Activated CD4-positive, alpha-beta T cell treated with anti-CD3 and anti-CD28 coated beads, Interleukin-2, amount 10 ng/mL, durations not matched to agents 24 days and 14 days (primary cell): ENCODE results near the gene LDAH. TPM values are rescaled to one million over a fixed set of nuclear protein-coding genes. Genes with fewer than 3 reads are reported as not detected.
A peak's percentile ranks its signal among the peaks of the same experiment; 100 is the strongest.
"Not testable (repeated sequence)": the region's sequence is repeated elsewhere in the genome, so short reads cannot be mapped to it uniquely, and the experiment has no call there.

ENCODE experiments used
- DNase-seq: peaks from one replicate; pipeline ENCODE4 v3.0.0; 2022
- H3K27ac Mint-ChIP-seq: one replicate; pipeline ENCODE4 v1.8.0; 2022; ENCODE audit warnings: mild to moderate bottlenecking, mixed read lengths
- H3K27me3 Mint-ChIP-seq: one replicate; pipeline ENCODE4 v1.8.0; 2022; ENCODE audit warnings: mixed read lengths
- H3K36me3 Mint-ChIP-seq: one replicate; pipeline ENCODE4 v1.8.0; 2022; ENCODE audit warnings: low read depth, mild to moderate bottlenecking, mixed read lengths
- H3K4me1 Mint-ChIP-seq: one replicate; pipeline ENCODE4 v1.8.0; 2021; ENCODE audit warnings: mixed read lengths
- H3K4me3 Mint-ChIP-seq: one replicate; pipeline ENCODE4 v1.8.0; 2022; ENCODE audit warnings: mild to moderate bottlenecking, moderate library complexity, mixed read lengths
- H3K9me3 Mint-ChIP-seq: one replicate; pipeline ENCODE4 v1.8.0; 2021; ENCODE audit warnings: mixed read lengths
- intact Hi-C: fragments of 100-400 bp; cut with micrococcal nuclease; formaldehyde crosslinking; loops from one replicate; pipeline ENCODE4 v1.15.1; 2023
- total RNA-seq: library from RNA; stranded (reverse); gene quantifications from 2 replicates; pipeline ENCODE4 v1.2.3, GENCODE V29; 2022

The LDAH gene
- total RNA-seq, 1 donor from 2014 or later: 31.6 TPM

DNA sequence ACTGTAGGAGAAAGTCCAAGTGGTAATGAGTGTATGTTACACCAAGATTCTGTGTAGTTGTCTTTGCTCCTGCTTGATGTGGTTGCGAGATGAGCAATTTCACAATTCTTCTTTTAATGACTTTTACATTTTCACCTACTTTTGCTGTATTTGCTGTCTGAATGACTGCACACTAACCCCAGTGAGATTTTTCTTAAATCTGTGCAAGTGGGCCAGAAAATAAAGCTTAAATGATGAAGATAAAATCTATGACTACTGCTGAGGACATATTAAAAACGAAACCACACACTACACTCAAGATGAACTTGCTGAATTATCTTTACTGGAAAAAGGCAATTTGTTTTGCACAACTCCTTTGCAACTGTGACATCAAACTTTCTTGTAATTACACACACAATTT lies 4.1 kb downstream of the LDAH start:
- intact Hi-C loops: loop anchor here (1.0 to 10.0 kb wide), 3 partner anchors 49 to 917 kb away; partner anchors contain the start of genes PUM2 and TTC32
- no peak for DNase-seq
- peak overlapping the region; percentile 39 for H3K27ac Mint-ChIP-seq
- H3K9me3 Mint-ChIP-seq: no peaks in the 10 kb centered on the region
- H3K36me3 Mint-ChIP-seq: peaks cover 9% of the 10 kb centered on the region
- peaks cover 19% of the 10 kb centered on the region for H3K4me1 Mint-ChIP-seq
- peak overlapping the region; percentile 43 for H3K4me3 Mint-ChIP-seq
- H3K27me3 Mint-ChIP-seq: no peaks in the 10 kb centered on the region

DNA sequence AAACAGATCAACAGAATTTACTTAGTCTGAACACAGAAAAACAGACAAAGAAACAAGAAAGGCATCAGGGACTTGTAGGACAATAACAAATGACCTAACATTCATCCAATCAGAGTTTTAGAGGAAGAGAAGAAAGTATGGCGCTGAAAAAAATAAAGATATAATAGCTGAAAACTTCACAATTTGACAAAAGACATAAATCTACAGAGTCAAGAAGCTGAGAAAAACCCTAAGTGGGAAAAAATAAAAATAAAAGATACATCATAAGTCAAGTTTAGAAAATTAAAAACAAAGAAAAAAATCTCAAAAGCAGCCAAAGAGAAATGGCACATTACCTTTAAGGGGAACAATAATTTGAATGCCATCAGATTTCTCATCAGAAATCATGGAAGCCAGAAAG lies 7.7 kb downstream of the LDAH start:
- Mint-ChIP-seq H3K4me3 (no peak overlapping the region), H3K27ac (no peak overlapping the region), H3K27me3 (no peaks in the 10 kb centered on the region), H3K9me3 (no peaks in the 10 kb centered on the region), H3K36me3 (peaks cover 6% of the 10 kb centered on the region), H3K4me1 (peaks cover 11% of the 10 kb centered on the region)
- intact Hi-C loops: loop anchor here (5.0 to 10.0 kb wide), 2 partner anchors 460 to 913 kb away; partner anchors contain the start of genes PUM2 and TTC32
- no peak for DNase-seq

DNA sequence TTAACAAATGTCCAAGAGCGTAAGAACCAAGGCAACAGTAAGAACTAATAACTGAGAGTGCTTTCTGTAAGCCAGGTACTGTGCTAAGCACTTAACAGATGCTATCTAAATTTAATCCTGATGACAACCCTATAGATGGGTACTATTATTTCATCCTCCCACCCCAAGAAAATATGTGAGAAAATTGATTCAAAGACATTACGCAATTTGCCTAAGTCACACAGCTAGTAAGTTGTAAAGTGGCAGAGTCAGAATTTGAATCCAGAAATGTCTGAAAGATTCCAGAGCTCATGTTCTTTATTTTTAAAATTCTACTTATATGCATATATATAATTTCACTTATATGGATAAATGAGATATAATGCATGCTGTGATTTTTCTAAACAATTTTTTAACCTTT lies 10.1 kb downstream of the LDAH start:
- intact Hi-C loops: loop anchor here (10.0 kb wide), 1 partner anchor 458 kb away; the partner anchor contains the start of gene PUM2
- Mint-ChIP-seq H3K9me3 (no peaks in the 10 kb centered on the region), H3K27ac (no peak overlapping the region)

DNA sequence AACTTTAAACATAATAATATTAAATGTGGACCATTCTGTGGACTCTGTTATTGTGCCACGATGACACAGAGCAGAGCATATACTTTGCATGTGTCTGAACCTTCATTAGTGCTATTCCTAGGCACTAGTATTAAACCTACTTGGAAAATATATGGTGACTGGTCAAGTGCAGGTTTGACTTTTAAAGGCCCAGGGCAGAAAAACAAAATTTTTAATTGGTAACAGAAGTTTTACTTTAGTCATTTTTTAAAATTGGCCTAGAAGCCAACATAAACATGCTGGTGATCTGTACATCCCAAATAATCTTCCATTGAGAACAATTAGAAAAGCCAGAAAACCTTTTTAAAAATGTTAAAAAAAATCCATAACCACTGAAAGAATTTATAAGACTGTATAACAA lies 16.6 kb downstream of the LDAH start:
- no peak for DNase-seq
- Mint-ChIP-seq H3K36me3 (no peaks in the 10 kb centered on the region), H3K27ac (no peak overlapping the region), H3K9me3 (no peaks in the 10 kb centered on the region), H3K4me1 (peaks cover 2% of the 10 kb centered on the region), H3K4me3 (no peak overlapping the region), H3K27me3 (no peaks in the 10 kb centered on the region)
- intact Hi-C loops: no loop called here

More for the DNA sequence above, 10.1 kb downstream of the LDAH start:
- H3K4me1 Mint-ChIP-seq: no peaks in the 10 kb centered on the region
- peaks cover 4% of the 10 kb centered on the region for H3K36me3 Mint-ChIP-seq
- H3K4me3 Mint-ChIP-seq: no peak overlapping the region
- H3K27me3 Mint-ChIP-seq: no peaks in the 10 kb centered on the region
- DNase-seq: no peak

DNA sequence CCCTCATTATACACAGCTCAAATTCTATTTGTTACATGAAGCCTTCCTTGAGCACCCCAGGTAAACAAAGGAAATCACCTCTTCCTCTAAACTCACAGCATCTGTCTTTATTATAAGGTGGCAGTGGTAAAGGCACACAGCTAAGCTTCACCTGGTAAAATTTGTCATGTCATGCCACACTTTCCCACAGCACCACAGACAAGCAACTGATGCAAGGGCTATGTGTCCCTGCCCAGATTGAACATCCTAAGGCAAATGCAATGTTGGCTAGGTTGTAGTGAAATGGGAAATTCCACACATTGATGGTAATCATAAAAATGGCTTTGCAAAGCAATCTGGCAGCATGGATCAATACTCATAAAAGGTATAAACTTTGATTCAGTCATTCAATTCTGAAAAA lies 18.9 kb downstream of the LDAH start:
- Mint-ChIP-seq H3K36me3 (no peaks in the 10 kb centered on the region), H3K27me3 (no peaks in the 10 kb centered on the region), H3K27ac (no peak overlapping the region), H3K4me3 (no peak overlapping the region), H3K9me3 (no peaks in the 10 kb centered on the region), H3K4me1 (peaks cover 2% of the 10 kb centered on the region)
- intact Hi-C loops: no loop called here
- DNase-seq: no peak

DNA sequence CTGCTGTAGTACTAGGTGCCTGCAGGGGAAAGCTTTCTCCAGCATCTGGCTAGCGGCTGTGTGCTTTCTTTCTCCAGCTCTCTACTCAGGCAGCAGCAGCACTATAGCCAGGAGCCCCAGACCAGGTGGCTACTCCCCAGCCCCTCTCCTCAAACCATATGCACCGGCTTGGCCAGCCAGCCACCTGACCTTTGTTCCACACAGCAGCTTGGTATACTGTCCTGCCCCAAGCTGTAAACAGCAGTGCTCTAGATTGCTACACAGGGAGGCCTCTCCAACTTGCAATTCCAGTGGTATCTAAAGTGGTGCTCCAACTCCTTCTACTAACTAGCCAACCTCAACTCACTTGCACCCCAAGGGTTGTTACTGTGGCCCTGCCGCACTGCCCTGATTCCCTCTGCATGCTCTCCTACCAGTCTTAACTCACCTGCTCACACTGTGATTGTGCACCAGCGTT lies 19.6 kb downstream of the LDAH start:
- Mint-ChIP-seq H3K9me3 (no peaks in the 10 kb centered on the region), H3K27ac (no peak overlapping the region), H3K4me1 (peaks cover 2% of the 10 kb centered on the region), H3K4me3 (no peak overlapping the region), H3K27me3 (no peaks in the 10 kb centered on the region), H3K36me3 (no peaks in the 10 kb centered on the region)
- intact Hi-C loops: no loop called here
- no peak for DNase-seq

DNA sequence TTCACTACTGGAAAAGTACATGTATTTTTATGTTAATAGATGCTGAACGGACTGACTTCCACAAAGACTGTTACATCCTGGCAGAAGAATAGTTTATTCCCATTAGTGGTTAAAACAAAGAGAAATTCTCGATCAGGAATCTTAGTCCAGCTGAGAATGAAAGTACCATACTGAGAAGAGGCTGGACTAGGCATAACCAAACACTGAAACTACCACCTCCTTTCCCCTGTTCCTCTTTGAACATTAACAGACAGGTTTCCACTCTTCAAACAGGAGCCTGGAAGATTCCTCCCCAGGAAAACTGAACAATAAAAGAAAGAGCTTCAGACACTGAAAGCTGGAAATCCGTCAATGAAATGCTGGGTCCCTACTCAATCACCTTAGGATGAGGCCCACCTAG lies 25.8 kb downstream of the LDAH start:
- Mint-ChIP-seq H3K27ac (no peak overlapping the region), H3K4me3 (no peak overlapping the region), H3K4me1 (peaks cover 3% of the 10 kb centered on the region), H3K36me3 (peaks cover 35% of the 10 kb centered on the region), H3K9me3 (peaks cover 7% of the 10 kb centered on the region), H3K27me3 (no peaks in the 10 kb centered on the region)
- DNase-seq: no peak
- intact Hi-C loops: no loop called here

DNA sequence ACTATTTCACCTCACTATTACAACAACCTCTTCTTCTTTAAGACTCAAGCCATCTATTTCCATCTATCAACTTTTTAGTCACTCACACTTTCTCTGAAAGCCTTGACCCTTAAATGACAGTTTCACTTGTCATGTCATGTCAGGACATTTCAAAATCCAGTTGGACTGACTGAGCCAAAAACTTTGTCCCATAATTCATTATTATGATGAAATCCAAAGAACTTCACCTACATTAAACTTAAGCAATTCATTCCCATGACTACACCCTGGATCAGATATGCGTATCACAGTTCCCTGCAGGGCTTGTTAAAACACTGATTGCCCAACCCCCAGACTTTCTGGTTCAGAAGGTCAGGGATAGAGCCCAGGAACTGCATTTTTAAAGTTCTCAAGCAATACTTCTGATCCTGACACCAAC lies 26.5 kb downstream of the LDAH start:
- intact Hi-C loops: no loop called here
- Mint-ChIP-seq H3K4me3 (no peak overlapping the region), H3K36me3 (peaks cover 36% of the 10 kb centered on the region), H3K27me3 (no peaks in the 10 kb centered on the region), H3K9me3 (peaks cover 7% of the 10 kb centered on the region), H3K4me1 (peaks cover 3% of the 10 kb centered on the region), H3K27ac (no peak overlapping the region)
- no peak for DNase-seq

DNA sequence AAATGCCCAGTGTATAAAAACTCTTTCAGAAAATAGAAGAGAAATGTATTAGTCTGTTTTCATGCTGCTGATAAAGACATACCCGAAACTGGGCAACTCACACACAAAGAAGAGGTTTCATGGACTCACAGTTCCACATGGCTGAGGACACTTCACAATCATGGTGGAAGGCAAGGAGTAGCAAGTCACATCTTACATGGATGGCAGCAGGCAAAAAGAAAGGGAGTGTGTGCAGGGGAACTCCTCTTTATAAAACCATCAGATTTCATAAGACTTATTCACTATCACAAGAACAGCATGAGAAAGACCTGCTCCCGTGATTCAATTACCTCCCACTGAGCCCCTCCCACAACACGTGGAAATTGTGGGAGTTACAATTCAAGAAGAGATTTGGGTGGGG lies 29.0 kb downstream of the LDAH start:
- DNase-seq, H3K4me1 Mint-ChIP-seq, H3K9me3 Mint-ChIP-seq, H3K27me3 Mint-ChIP-seq, H3K4me3 Mint-ChIP-seq, intact Hi-C loops, H3K27ac Mint-ChIP-seq: not testable (repeated sequence)
- H3K36me3 Mint-ChIP-seq: peaks cover 50% of the 10 kb centered on the region

DNA sequence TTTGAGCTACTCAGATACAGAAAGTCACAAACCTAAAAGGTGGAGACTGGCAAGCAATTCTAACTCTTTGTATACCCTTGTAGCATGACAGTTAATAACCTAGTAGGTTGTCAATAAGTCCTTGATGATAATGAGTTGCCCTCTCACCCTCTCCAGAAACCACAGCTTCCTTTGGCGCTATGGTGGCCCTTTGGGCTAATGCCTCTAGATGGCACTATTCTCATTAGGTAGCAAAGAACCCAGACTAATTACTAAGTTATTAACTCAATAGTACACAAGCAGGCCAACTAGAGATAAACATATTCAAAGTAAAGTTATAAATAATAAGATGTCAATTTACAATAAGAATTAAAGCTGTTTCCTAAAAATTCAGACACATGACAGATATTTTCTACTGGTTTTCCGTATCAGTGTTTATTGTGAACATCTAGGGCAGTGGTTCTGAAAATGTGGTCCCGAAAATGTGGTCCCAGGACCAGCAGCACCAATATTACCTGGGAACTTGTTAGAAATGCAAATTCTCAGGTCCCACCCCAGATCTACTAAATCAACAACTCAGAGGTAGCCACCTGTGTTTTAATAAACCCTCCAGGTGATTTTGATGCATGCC lies 41.1 kb downstream of the LDAH start:
- H3K27ac Mint-ChIP-seq: no peak overlapping the region
- intact Hi-C loops: loop anchor here (1.0 kb wide), 1 partner anchor 182 kb away; no protein-coding TSS in a partner anchor
- DNase-seq: peak; percentile 58
- H3K4me3 Mint-ChIP-seq: no peak overlapping the region
- H3K36me3 Mint-ChIP-seq: peaks cover 4% of the 10 kb centered on the region
- H3K4me1 Mint-ChIP-seq: no peaks in the 10 kb centered on the region
- H3K27me3 Mint-ChIP-seq: no peaks in the 10 kb centered on the region
- no peaks in the 10 kb centered on the region for H3K9me3 Mint-ChIP-seq

DNA sequence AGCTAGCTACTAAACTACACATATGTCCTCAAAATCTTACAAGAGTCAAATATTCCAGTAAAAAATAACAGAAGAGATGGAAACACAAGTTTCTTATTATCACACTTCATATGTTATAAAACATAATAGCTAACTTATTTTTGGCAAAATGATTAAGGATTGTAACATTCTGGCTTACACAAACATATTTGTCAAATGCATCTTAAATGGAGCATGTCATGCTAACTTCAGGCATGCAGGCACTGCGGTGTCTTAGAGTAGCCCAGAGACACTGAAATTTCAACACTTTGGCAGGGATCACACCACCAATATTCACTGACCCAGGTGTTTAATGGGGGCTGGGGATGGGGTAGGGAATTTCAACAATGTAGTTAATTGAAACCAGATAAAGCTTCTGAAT lies 51.6 kb downstream of the LDAH start:
- H3K27ac Mint-ChIP-seq: no peak overlapping the region
- H3K4me1 Mint-ChIP-seq: peaks cover 2% of the 10 kb centered on the region
- peaks cover 24% of the 10 kb centered on the region for H3K36me3 Mint-ChIP-seq
- H3K4me3 Mint-ChIP-seq: no peak overlapping the region
- no peaks in the 10 kb centered on the region for H3K27me3 Mint-ChIP-seq
- no peak for DNase-seq
- H3K9me3 Mint-ChIP-seq: no peaks in the 10 kb centered on the region
- intact Hi-C loops: no loop called here

DNA sequence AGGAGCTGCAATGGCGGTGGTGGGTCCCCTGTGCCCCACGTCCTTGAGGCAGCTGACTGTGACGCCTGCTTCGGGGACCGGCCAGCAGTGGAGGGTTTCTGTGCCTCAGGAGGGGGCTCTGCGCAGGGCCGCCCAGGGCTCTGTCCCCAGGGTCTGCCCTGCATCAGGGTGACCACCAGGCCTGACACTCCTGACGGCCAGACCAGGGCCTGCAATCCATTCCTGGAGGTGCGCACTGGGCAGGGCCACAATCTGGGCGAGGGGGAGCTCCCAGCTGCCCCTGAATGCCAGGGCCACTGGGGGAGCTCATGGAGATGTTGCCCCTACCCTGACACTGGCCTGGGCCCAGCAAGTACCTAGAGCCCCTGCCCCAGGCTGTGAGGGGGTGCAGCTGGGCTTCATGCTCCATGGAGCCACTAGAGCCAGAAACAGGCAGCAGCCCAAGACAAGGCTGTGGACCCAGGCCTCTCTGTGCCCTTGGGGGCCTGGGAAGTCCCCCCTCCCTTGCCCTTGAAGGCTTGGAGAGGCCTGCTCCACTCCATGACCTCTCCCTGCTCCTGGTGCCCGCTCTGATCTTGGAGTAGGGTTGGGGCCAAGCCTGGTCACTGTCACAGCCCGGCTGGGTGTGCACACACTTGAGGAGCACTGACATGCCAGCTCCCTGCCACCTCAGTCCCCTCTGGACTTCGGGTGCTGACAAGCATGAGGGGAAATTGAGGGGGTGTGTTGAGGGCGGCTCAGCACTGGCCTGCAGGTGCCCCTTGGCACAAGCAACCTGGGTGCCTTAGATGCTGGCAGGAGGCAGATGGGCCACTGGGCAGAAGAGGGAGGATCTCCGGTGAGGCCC lies 55.9 kb downstream of the LDAH start:
- Mint-ChIP-seq H3K9me3 (no peaks in the 10 kb centered on the region), H3K36me3 (peaks cover 22% of the 10 kb centered on the region), H3K4me3 (no peak overlapping the region), H3K4me1 (peaks cover 4% of the 10 kb centered on the region), H3K27me3 (no peaks in the 10 kb centered on the region), H3K27ac (no peak overlapping the region)
- no peak for DNase-seq
- intact Hi-C loops: no loop called here

DNA sequence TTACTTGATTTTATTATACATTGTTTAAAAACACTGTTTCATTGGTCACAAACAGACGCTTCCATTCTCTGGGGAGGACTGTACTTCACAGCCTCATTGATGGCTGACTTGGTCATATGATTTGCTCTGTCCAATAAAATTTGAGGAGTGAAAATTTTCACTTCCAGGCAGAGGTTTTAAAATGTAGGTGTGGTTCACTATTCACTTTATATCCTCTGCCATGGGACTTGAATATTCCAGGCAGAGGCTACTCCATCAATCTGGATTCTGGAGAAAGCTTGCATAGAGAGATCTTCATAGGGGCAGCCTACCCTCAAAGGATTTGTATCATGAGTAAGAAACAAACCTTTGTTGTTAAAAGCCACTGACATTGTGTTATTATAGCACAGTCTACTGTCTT lies 56.7 kb downstream of the LDAH start:
- H3K4me3 Mint-ChIP-seq: no peak overlapping the region
- no peak for DNase-seq
- peaks cover 26% of the 10 kb centered on the region for H3K36me3 Mint-ChIP-seq
- H3K9me3 Mint-ChIP-seq: no peaks in the 10 kb centered on the region
- H3K27ac Mint-ChIP-seq: no peak overlapping the region
- H3K4me1 Mint-ChIP-seq: peaks cover 4% of the 10 kb centered on the region
- H3K27me3 Mint-ChIP-seq: no peaks in the 10 kb centered on the region
- intact Hi-C loops: no loop called here

DNA sequence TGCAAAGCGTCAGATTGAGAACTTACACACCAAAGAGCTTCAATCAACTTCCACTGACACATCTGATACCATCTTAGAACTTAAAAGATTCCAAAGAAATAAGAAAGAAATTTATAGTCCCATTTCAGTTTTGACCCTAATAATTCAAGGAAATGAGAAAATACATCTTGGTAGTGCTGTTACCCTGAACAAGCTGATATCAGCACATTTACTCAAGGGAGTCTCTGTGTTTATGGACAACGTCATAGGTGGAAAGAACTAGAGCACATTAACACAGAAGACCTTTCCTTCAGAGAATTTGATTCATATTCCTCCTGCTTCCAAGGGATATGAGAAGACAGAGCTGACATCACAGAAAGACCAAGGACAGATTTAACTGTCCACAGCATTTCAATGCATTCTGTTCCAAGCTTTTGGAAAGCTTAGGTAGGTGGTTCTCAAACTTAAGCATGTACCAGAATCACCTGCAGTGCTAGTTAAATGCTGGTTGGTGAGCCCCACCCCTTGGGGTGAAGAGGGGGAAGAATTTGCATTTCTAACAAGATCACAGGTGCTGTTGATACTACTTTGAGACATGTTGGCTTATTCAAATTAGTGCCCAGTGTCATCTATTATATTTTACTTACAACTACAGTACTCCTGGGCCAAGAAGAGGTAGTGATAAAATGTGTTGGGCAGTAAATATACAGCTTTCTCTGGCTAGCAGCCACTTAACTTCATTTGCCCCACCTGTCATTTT lies 59.8 kb downstream of the LDAH start:
- H3K27ac Mint-ChIP-seq: no peak overlapping the region
- peaks cover 27% of the 10 kb centered on the region for H3K36me3 Mint-ChIP-seq
- H3K9me3 Mint-ChIP-seq: no peaks in the 10 kb centered on the region
- no peak overlapping the region for H3K4me3 Mint-ChIP-seq
- intact Hi-C loops: no loop called here
- no peaks in the 10 kb centered on the region for H3K27me3 Mint-ChIP-seq
- no peak for DNase-seq
- H3K4me1 Mint-ChIP-seq: peaks cover 10% of the 10 kb centered on the region
